HepG2 (cell line): ENCODE data around the gene ADIPOR2. TPM values are rescaled to one million over a fixed set of nuclear protein-coding genes. Genes with fewer than 3 reads are reported as not detected.

Experiments used
- AGO2 ChIP-seq: fragments of 200-400 bp; formaldehyde crosslinking; optimal IDR thresholded peaks from 2 replicates; pipeline ENCODE3; 2017; ENCODE audit warnings: mild to moderate bottlenecking, low read depth, low read length, moderate library complexity
- ARID5B ChIP-seq: IDR thresholded peaks from 2 replicates; pipeline ENCODE4 v1.4.0; 2020; ENCODE audit warnings: mild to moderate bottlenecking, missing genetic modification reagents
- FOXK2 ChIP-seq: fragments of 450-650 bp; IDR thresholded peaks from 2 replicates; pipeline ENCODE4 v1.6.1; 2016
- GATA4 ChIP-seq: sonication (generic); IDR thresholded peaks from 2 replicates; pipeline ENCODE4 v1.6.1; 2016; ENCODE audit warnings: antibody characterized with exemption, low read depth, borderline replicate concordance
- HOXA7 ChIP-seq: sonication (generic); formaldehyde crosslinking; IDR thresholded peaks from 2 replicates; pipeline ENCODE4 v1.8.1; 2022; ENCODE audit warnings: mild to moderate bottlenecking, missing genetic modification reagents, moderate library complexity
- IKZF5 ChIP-seq: IDR thresholded peaks from 2 replicates; pipeline ENCODE4 v1.6.1; 2018; ENCODE audit warnings: missing genetic modification reagents, mild to moderate bottlenecking, missing compliant biosample characterization
- JDP2 ChIP-seq: sonication (generic); formaldehyde crosslinking; IDR thresholded peaks from 2 replicates; pipeline ENCODE4 v1.8.1; 2022; ENCODE audit warnings: missing genetic modification reagents, borderline replicate concordance
- MXD4 ChIP-seq: IDR thresholded peaks from 2 replicates; pipeline ENCODE4 v1.6.1; 2016; ENCODE audit warnings: mild to moderate bottlenecking, missing biosample characterization, missing genetic modification reagents
- RCOR2 ChIP-seq: IDR thresholded peaks from 2 replicates; pipeline ENCODE4 v1.6.1; 2016; ENCODE audit warnings: missing biosample characterization, missing genetic modification reagents
- SOX13 ChIP-seq, 3 experiments: fragments of 450-650 bp in 1 of 3; sonication (generic) in 1 of 3; formaldehyde crosslinking in 1 of 3; IDR thresholded peaks in 2 of 3; conservative IDR thresholded peaks in 1 of 3; 2 replicates each; pipeline versions ENCODE4 v1.5.0 to v1.6.1; 2016 to 2020; ENCODE audit warnings: antibody characterized with exemption in 1 of 3, mild to moderate bottlenecking in 1 of 3, missing compliant biosample characterization in 1 of 3, missing genetic modification reagents in 1 of 3, moderate library complexity in 1 of 3
- SYNCRIP ChIP-seq: fragments of 200-400 bp; formaldehyde crosslinking; IDR thresholded peaks from 2 replicates; pipeline ENCODE4 v1.6.1; 2018; ENCODE audit warnings: mild to moderate bottlenecking, low read depth, low read length; ENCODE audit not compliant: insufficient read depth
- THAP8 ChIP-seq: sonication (generic); formaldehyde crosslinking; IDR thresholded peaks from 2 replicates; pipeline ENCODE4 v1.5.1; 2020; ENCODE audit warnings: missing genetic modification reagents, mild to moderate bottlenecking, borderline replicate concordance
- THRA ChIP-seq: sonication (generic); formaldehyde crosslinking; IDR thresholded peaks from 2 replicates; pipeline ENCODE4 v1.4.0; 2020; ENCODE audit warnings: missing genetic modification reagents, borderline replicate concordance
- ZBED4 ChIP-seq: sonication (generic); formaldehyde crosslinking; IDR thresholded peaks from 2 replicates; pipeline ENCODE4 v1.4.0; 2020; ENCODE audit warnings: missing genetic modification reagents, borderline replicate concordance
- ZMAT5 ChIP-seq: sonication (generic); formaldehyde crosslinking; IDR thresholded peaks from 2 replicates; pipeline ENCODE4 v1.5.0; 2020; ENCODE audit warnings: mild to moderate bottlenecking, low read depth, missing genetic modification reagents, borderline replicate concordance
- ZNF354B ChIP-seq: sonication (generic); formaldehyde crosslinking; IDR thresholded peaks from 2 replicates; pipeline ENCODE4 v1.8.0; 2022; ENCODE audit warnings: mild to moderate bottlenecking, missing genetic modification reagents
- ZNF446 ChIP-seq: sonication (generic); formaldehyde crosslinking; IDR thresholded peaks from 2 replicates; pipeline ENCODE4 v1.5.0; 2020; ENCODE audit warnings: mild to moderate bottlenecking, missing genetic modification reagents
- polyA plus RNA-seq, 8 experiments: library from polyadenylated mRNA; depleted of rRNA in 3 of 8; stranded (reverse) in 7 of 8; unstranded in 1 of 8; fragments of >200 nt; fragmentation: Illumina TruSeq in 4 of 8; extraction: Trizol in 4 of 8; gene quantifications; 2 replicates each; pipeline versions ENCODE4 v1.2.1 to v1.2.3, GENCODE V29; 2011 to 2016; ENCODE audit warnings: low read depth in 4 of 8, missing spikeins in 1 of 8, mixed read lengths in 1 of 8; ENCODE audit not compliant: insufficient read depth in 1 of 8
- total RNA-seq, 5 experiments: library from RNA; depleted of rRNA; stranded (reverse); fragments of >200 nt; fragmentation: Illumina TruSeq; extraction: Trizol; gene quantifications; 2 replicates each; pipeline ENCODE4 v1.2.3, GENCODE V29; 2016; ENCODE audit warnings: low read depth in 1 of 5

Gene ADIPOR2
- total and polyA plus RNA-seq, 2 of the 13 experiments (the other 11 are each of a cell fraction or from before 2014, with no cell fraction given), result 35.2 to 52.2 TPM

GRCh38 chr12:1690578-1691122 is at the start of gene ADIPOR2 (continued):
- TF ChIP-seq ZBED4 (CRISPR knock-in tag) (peak; percentile 42; the same call in 1 of the 2 replicates), MXD4 (CRISPR knock-in tag) (peak; percentile 81; the same call in 1 of the 2 replicates), ZNF446 (CRISPR knock-in tag) (no peak), JDP2 (CRISPR knock-in tag) (no peak), RCOR2 (CRISPR knock-in tag) (no peak), SOX13 (IDR thresholded peaks at IDR 0.05) (no peak), SOX13 (CRISPR knock-in tag; conservative IDR thresholded peaks at IDR 0.05 in 1 of 2, IDR thresholded peaks at IDR 0.05 in 1 of 2) (peak in 1 of 2 experiments; percentile 39; a peak in 1 of 4 replicates), SYNCRIP (no peak), GATA4 (no peak), IKZF5 (CRISPR knock-in tag) (peak; percentile 71), HOXA7 (CRISPR knock-in tag) (no peak), ZNF354B (CRISPR knock-in tag) (no peak), ZMAT5 (CRISPR knock-in tag) (no peak), THRA (CRISPR knock-in tag) (peak; percentile 61), FOXK2 (no peak), AGO2 (no peak), THAP8 (no peak), ARID5B (peak; percentile 60; the same call in 1 of the 2 replicates)
